Right cardiac atrium (tissue), 5 donors: ENCODE results near the gene FAM181B. TPM values are rescaled to one million over a fixed set of nuclear protein-coding genes. Genes with fewer than 3 reads are reported as not detected.

ENCODE experiments used
- ATAC-seq, 2 donors: fragments of 200-7000 bp; cut with Tn5 transposase; one replicate each; pipeline versions ENCODE4 v1.8.0 to v1.9.1; 2020; ENCODE audit warnings: moderate library complexity in 2 of 2, mild to moderate bottlenecking in 1 of 2
- DNase-seq, 3 donors: peaks; one replicate each; pipeline ENCODE4 v3.0.0-alpha.2; 2020
- H3K27ac ChIP-seq: one replicate; pipeline ENCODE4 v1.5.1; 2013; ENCODE audit warnings: mild to moderate bottlenecking, low read length, control low read depth, moderate library complexity
- H3K27me3 ChIP-seq: one replicate; pipeline ENCODE4 v1.6.1; 2013; ENCODE audit not compliant: control insufficient read depth, insufficient read depth
- H3K4me1 ChIP-seq: one replicate; pipeline ENCODE4 v1.6.1; 2013; ENCODE audit warnings: low read length; ENCODE audit not compliant: control insufficient read depth, insufficient read depth
- H3K4me3 ChIP-seq: one replicate; pipeline ENCODE4 v1.5.1; 2013; ENCODE audit warnings: low read length, control low read depth
- H3K9me3 ChIP-seq: one replicate; pipeline ENCODE4 v1.6.1; 2013; ENCODE audit warnings: low read length; ENCODE audit not compliant: control insufficient read depth
- WGBS: extraction: QIAGEN DNeasy Blood & Tissue Kit; methylation state at CpG from one replicate; pipeline ENCODE4 v1.1.7; 2013; 5-methylcytosine and 5-hydroxymethylcytosine counted together
- intact Hi-C, 4 donors: fragments of 100-400 bp; cut with DNase I; formaldehyde crosslinking; loops; one replicate each; pipeline versions ENCODE4 v1.11.0 to v1.14.0; 2022 to 2023
- polyA plus RNA-seq: library from polyadenylated mRNA; stranded (reverse); fragments of 200-250 nt; gene quantifications from one replicate; pipeline ENCODE4 v1.2.3, GENCODE V29; 2013
- total RNA-seq, 4 donors: library from RNA; stranded (reverse); fragmentation: NEBNext Ultra II Directional; extraction: Animal tissue kit (Norgen Biotek cat#: 25700); gene quantifications; one replicate each; pipeline ENCODE4 v1.2.1, GENCODE V29; 2021
- donor health status: healthy with polysubstance abuse.
- donor health status: DM: no; HTN: yes; CAD: no.
- donor health status: DM: no; HTN: no; CAD: no.
- donor health status: DM: no; HTN: yes; CAD: no; lungs with severe emphysema.
- donor health status: DM: yes; HTN: yes; CAD: no.

Gene FAM181B
- total and polyA plus RNA-seq, 5 donors = 2.4 to 8.4 (median 4.2) TPM

- Histone ChIP-seq H3K4me1 (no peaks in the 10 kb centered on the region), H3K9me3 (no peaks in the 10 kb centered on the region), H3K27ac (no peak overlapping the region), H3K27me3 (no peaks in the 10 kb centered on the region), H3K4me3 (peak overlapping the region; percentile 52)
- WGBS = 1% methylated on average over 93 of the region's 93 CpGs
- DNase-seq (peak; percentile 23 to 67 (median 63)), ATAC-seq (peak; percentile 33 to 51)
- intact Hi-C loops = loop anchor here in 2 of 4 donors (10.0 kb wide), 2 partner anchors 82 to 132 kb away; no protein-coding TSS in a partner anchor
These were observed 775 bp downstream of the FAM181B start for GRCh38 chr11:82732734-82733443.

GRCh38 chr11:82732348-82732733, 1.3 kb downstream of the FAM181B start:
- Histone ChIP-seq H3K27me3 (no peaks in the 10 kb centered on the region), H3K4me1 (no peaks in the 10 kb centered on the region), H3K9me3 (no peaks in the 10 kb centered on the region), H3K27ac (no peak overlapping the region), H3K4me3 (peak overlapping the region; percentile 52)
- 8% methylated on average over 37 of the region's 37 CpGs for WGBS
- DNase-seq = peak in 2 of 3 donors; percentile 59 to 61
- peak; percentile 36 to 42 for ATAC-seq
- intact Hi-C loops = loop anchor here in 2 of 4 donors (10.0 kb wide), 2 partner anchors 82 to 132 kb away; no protein-coding TSS in a partner anchor

- intact Hi-C loops = loop anchor here in 2 of 4 donors (10.0 kb wide), 2 partner anchors 83 to 133 kb away; no protein-coding TSS in a partner anchor
- no peak for DNase-seq
- no peak for ATAC-seq
- Histone ChIP-seq H3K4me1 (no peaks in the 10 kb centered on the region), H3K27me3 (no peaks in the 10 kb centered on the region), H3K27ac (no peak overlapping the region), H3K4me3 (no peak overlapping the region), H3K9me3 (no peaks in the 10 kb centered on the region)
- 42% methylated on average over 11 of the region's 11 CpGs for WGBS
These were observed 1.9 kb downstream of the FAM181B start for GRCh38 chr11:82731691-82732277.

GRCh38 chr11:82730754-82731153, 2.9 kb downstream of the FAM181B start:
- Histone ChIP-seq H3K27ac (no peak overlapping the region), H3K4me3 (no peak overlapping the region), H3K27me3 (no peaks in the 10 kb centered on the region), H3K4me1 (no peaks in the 10 kb centered on the region), H3K9me3 (no peaks in the 10 kb centered on the region)
- intact Hi-C loops = loop anchor here in 2 of 4 donors (10.0 kb wide), 2 partner anchors 84 to 134 kb away; no protein-coding TSS in a partner anchor
- WGBS = 42% methylated on average over 5 of the region's 5 CpGs
- ATAC-seq (no peak), DNase-seq (no peak)

GRCh38 chr11:82730286-82730685, 3.4 kb downstream of the FAM181B start:
- DNase-seq = no peak
- intact Hi-C loops = loop anchor here in 2 of 4 donors (10.0 kb wide), 2 partner anchors 85 to 135 kb away; no protein-coding TSS in a partner anchor
- Histone ChIP-seq H3K4me1 (no peaks in the 10 kb centered on the region), H3K27ac (no peak overlapping the region), H3K27me3 (no peaks in the 10 kb centered on the region), H3K9me3 (no peaks in the 10 kb centered on the region), H3K4me3 (no peak overlapping the region)
- no peak for ATAC-seq
- WGBS = 66% methylated on average over 4 of the region's 4 CpGs

GRCh38 chr11:82724026-82724425, 9.6 kb downstream of the FAM181B start:
- ATAC-seq = no peak
- Histone ChIP-seq H3K27ac (no peak overlapping the region), H3K4me1 (no peaks in the 10 kb centered on the region), H3K9me3 (no peaks in the 10 kb centered on the region), H3K27me3 (no peaks in the 10 kb centered on the region), H3K4me3 (no peak overlapping the region)
- intact Hi-C loops = loop anchor here in 2 of 4 donors (10.0 kb wide), 2 partner anchors 131 to 141 kb away; no protein-coding TSS in a partner anchor
- 61% methylated on average over 5 of the region's 5 CpGs for WGBS
- no peak for DNase-seq

GRCh38 chr11:82722231-82722630, 11.4 kb downstream of the FAM181B start:
- no peak for ATAC-seq
- Histone ChIP-seq H3K9me3 (no peaks in the 10 kb centered on the region), H3K4me1 (no peaks in the 10 kb centered on the region), H3K4me3 (no peak overlapping the region), H3K27me3 (no peaks in the 10 kb centered on the region), H3K27ac (no peak overlapping the region)
- intact Hi-C loops = loop anchor here in 2 of 4 donors (10.0 kb wide), 2 partner anchors 133 to 143 kb away; no protein-coding TSS in a partner anchor
- no peak for DNase-seq

- ATAC-seq = peak in 1 of 2 donors; percentile 30
- intact Hi-C loops = loop anchor here in 2 of 4 donors (10.0 kb wide), 2 partner anchors 134 to 144 kb away; no protein-coding TSS in a partner anchor
- no peak for DNase-seq
- no peak overlapping the region for H3K27ac ChIP-seq
- no peak overlapping the region for H3K4me3 ChIP-seq
- WGBS = 74% methylated on average over 15 of the region's 15 CpGs
- H3K27me3 ChIP-seq = no peaks in the 10 kb centered on the region
- no peaks in the 10 kb centered on the region for H3K4me1 ChIP-seq
- H3K9me3 ChIP-seq = no peaks in the 10 kb centered on the region
These were observed 13.2 kb downstream of the FAM181B start for GRCh38 chr11:82720267-82721065.

- Histone ChIP-seq H3K27me3 (no peaks in the 10 kb centered on the region), H3K27ac (no peak overlapping the region), H3K4me3 (no peak overlapping the region), H3K9me3 (no peaks in the 10 kb centered on the region), H3K4me1 (no peaks in the 10 kb centered on the region)
- DNase-seq = no peak
- no peak for ATAC-seq
- 69% methylated on average over 5 of the region's 5 CpGs for WGBS
- intact Hi-C loops = loop anchor here in 3 of 4 donors (5.0 to 10.0 kb wide), 4 partner anchors 135 to 535 kb away; no protein-coding TSS in a partner anchor
These were observed 14.1 kb downstream of the FAM181B start for GRCh38 chr11:82719361-82720105.

GRCh38 chr11:82718821-82719220, 14.8 kb downstream of the FAM181B start:
- H3K27ac ChIP-seq = no peak overlapping the region
- no peak overlapping the region for H3K4me3 ChIP-seq
- ATAC-seq (no peak), DNase-seq (no peak)
- H3K4me1 ChIP-seq = no peaks in the 10 kb centered on the region
- H3K9me3 ChIP-seq = no peaks in the 10 kb centered on the region
- WGBS = 45% methylated on average over 3 of the region's 3 CpGs
- intact Hi-C loops = loop anchor here in 2 of 4 donors (5.0 to 10.0 kb wide), 2 partner anchors 143 to 536 kb away; no protein-coding TSS in a partner anchor
- no peaks in the 10 kb centered on the region for H3K27me3 ChIP-seq
